ENCODE data around the gene NDUFAF8.

Gene NDUFAF8

GRCh38 chr17:81217491-81217890 lies 21.6 kb upstream of the NDUFAF8 start:
- Histone ChIP-seq H3K9ac (no peak overlapping the region), H3K27me3 (no peaks in the 10 kb centered on the region), H4K20me1 (peaks cover 0 to 61% (median 13%) of the 10 kb centered on the region in 11 experiments; a peak in 13 of 22 replicates), H3K36me3 (peaks cover 0 to 55% (median 38%) of the 10 kb centered on the region in 11 experiments; a peak in 20 of 22 replicates), H3K9me3 (replicated peaks in 1 of 11) (no peaks in the 10 kb centered on the region), H3K4me1 (peaks cover 14 to 20% (median 15%) of the 10 kb centered on the region in 10 experiments), H3K27ac (no peak overlapping the region), H3K4me3 (no peak overlapping the region), H3K4me2 (no peak overlapping the region)
- TF ChIP-seq Cebpa-rat (IDR thresholded peaks at IDR 0.05), result no peak

GRCh38 chr17:81218459-81218858 lies 20.7 kb upstream of the NDUFAF8 start:
- H3K9me3 ChIP-seq (replicated peaks in 1 of 11), result no peaks in the 10 kb centered on the region
- peaks cover 0 to 54% (median 38%) of the 10 kb centered on the region in 11 experiments; a peak in 20 of 22 replicates for H3K36me3 ChIP-seq
- TF ChIP-seq Cebpa-rat (IDR thresholded peaks at IDR 0.05), result no peak
- peaks cover 15 to 20% (median 18%) of the 10 kb centered on the region in 10 experiments for H3K4me1 ChIP-seq
- H4K20me1 ChIP-seq, result peaks cover 0 to 56% (median 13%) of the 10 kb centered on the region in 11 experiments; a peak in 13 of 22 replicates
- H3K27me3 ChIP-seq, result no peaks in the 10 kb centered on the region
- H3K27ac ChIP-seq, result no peak overlapping the region
- H3K9ac ChIP-seq, result peak overlapping the region in 2 of 11 experiments; percentile 13 to 29; a peak in 4 of 22 replicates
- no peak overlapping the region for H3K4me2 ChIP-seq
- no peak overlapping the region for H3K4me3 ChIP-seq

GRCh38 chr17:81218991-81219390 lies 20.1 kb upstream of the NDUFAF8 start:
- Histone ChIP-seq H3K4me3 (no peak overlapping the region), H3K4me2 (no peak overlapping the region), H3K36me3 (peaks cover 0 to 50% (median 38%) of the 10 kb centered on the region in 11 experiments; a peak in 20 of 22 replicates), H3K27me3 (no peaks in the 10 kb centered on the region), H4K20me1 (peaks cover 0 to 51% (median 12%) of the 10 kb centered on the region in 11 experiments; a peak in 13 of 22 replicates), H3K4me1 (peaks cover 19 to 25% (median 23%) of the 10 kb centered on the region in 10 experiments), H3K9me3 (replicated peaks in 1 of 11) (no peaks in the 10 kb centered on the region), H3K9ac (peak overlapping the region in 4 of 11 experiments; percentile 6 to 29 (median 14); a peak in 4 of 22 replicates), H3K27ac (no peak overlapping the region)
- TF ChIP-seq Cebpa-rat (IDR thresholded peaks at IDR 0.05), result no peak

- H3K4me2 ChIP-seq, result no peak overlapping the region
- H3K9me3 ChIP-seq (replicated peaks in 1 of 11), result no peaks in the 10 kb centered on the region
- no peaks in the 10 kb centered on the region for H3K27me3 ChIP-seq
- peaks cover 0 to 50% (median 38%) of the 10 kb centered on the region in 11 experiments; a peak in 20 of 22 replicates for H3K36me3 ChIP-seq
- no peak for TF ChIP-seq Cebpa-rat (IDR thresholded peaks at IDR 0.05)
- peaks cover 19 to 27% (median 25%) of the 10 kb centered on the region in 10 experiments for H3K4me1 ChIP-seq
- peak overlapping the region in 4 of 11 experiments; percentile 3 to 33 (median 21); a peak in 2 of 22 replicates for H3K9ac ChIP-seq
- H3K27ac ChIP-seq, result no peak overlapping the region
- peaks cover 0 to 49% (median 12%) of the 10 kb centered on the region in 11 experiments; a peak in 13 of 22 replicates for H4K20me1 ChIP-seq
- H3K4me3 ChIP-seq, result no peak overlapping the region
Measured at GRCh38 chr17:81219476-81220180, 19.5 kb upstream of the NDUFAF8 start.

GRCh38 chr17:81221371-81221841 lies 17.7 kb upstream of the NDUFAF8 start:
- H3K9ac ChIP-seq, result peak overlapping the region; percentile 5 to 90 (median 83); a peak in 19 of 22 replicates
- H3K4me2 ChIP-seq, result peak overlapping the region; percentile 97 to 100 (median 99)
- no peaks in the 10 kb centered on the region for H3K9me3 ChIP-seq (replicated peaks in 1 of 11)
- peak overlapping the region in 8 of 10 experiments; percentile 86 to 98 (median 94); a peak in 16 of 20 replicates for H3K4me3 ChIP-seq
- H3K4me1 ChIP-seq, result peaks cover 19 to 27% (median 25%) of the 10 kb centered on the region in 10 experiments
- H4K20me1 ChIP-seq, result peaks cover 0 to 43% (median 12%) of the 10 kb centered on the region in 11 experiments; a peak in 13 of 22 replicates
- H3K27me3 ChIP-seq, result no peaks in the 10 kb centered on the region
- no peak overlapping the region for H3K27ac ChIP-seq
- peaks cover 0 to 38% (median 34%) of the 10 kb centered on the region in 11 experiments; a peak in 20 of 22 replicates for H3K36me3 ChIP-seq
- TF ChIP-seq Cebpa-rat (IDR thresholded peaks at IDR 0.05), result no peak

- Histone ChIP-seq H3K4me2 (peak overlapping the region; percentile 97 to 100 (median 99)), H4K20me1 (peaks cover 0 to 36% (median 12%) of the 10 kb centered on the region in 11 experiments; a peak in 13 of 22 replicates), H3K4me3 (peak overlapping the region; percentile 86 to 98 (median 92)), H3K27me3 (no peaks in the 10 kb centered on the region), H3K27ac (peak overlapping the region; percentile 24 to 74 (median 66); a peak in 20 of 22 replicates), H3K9me3 (replicated peaks in 1 of 11) (peaks cover 0 to 6% (median 4%) of the 10 kb centered on the region in 11 experiments; a peak in 10 of 22 replicates), H3K9ac (peak overlapping the region; percentile 80 to 90 (median 83)), H3K4me1 (peaks cover 19 to 27% (median 25%) of the 10 kb centered on the region in 10 experiments), H3K36me3 (peaks cover 0 to 32% (median 27%) of the 10 kb centered on the region in 11 experiments; a peak in 20 of 22 replicates)
- TF ChIP-seq Cebpa-rat (IDR thresholded peaks at IDR 0.05), result no peak
Measured at GRCh38 chr17:81221842-81222619, 17.1 kb upstream of the NDUFAF8 start.

- H3K27me3 ChIP-seq, result no peaks in the 10 kb centered on the region
- H3K9ac ChIP-seq, result peak overlapping the region; percentile 80 to 90 (median 83)
- H4K20me1 ChIP-seq, result peaks cover 0 to 32% (median 12%) of the 10 kb centered on the region in 11 experiments; a peak in 13 of 22 replicates
- peaks cover 22 to 27% (median 25%) of the 10 kb centered on the region in 10 experiments for H3K4me1 ChIP-seq
- H3K27ac ChIP-seq, result peak overlapping the region; percentile 24 to 74 (median 66); a peak in 21 of 22 replicates
- H3K36me3 ChIP-seq, result peaks cover 0 to 27% (median 23%) of the 10 kb centered on the region in 11 experiments; a peak in 20 of 22 replicates
- peak overlapping the region; percentile 97 to 100 (median 99) for H3K4me2 ChIP-seq
- TF ChIP-seq Cebpa-rat (IDR thresholded peaks at IDR 0.05), result no peak
- H3K4me3 ChIP-seq, result peak overlapping the region; percentile 86 to 98 (median 92)
- H3K9me3 ChIP-seq (replicated peaks in 1 of 11), result peaks cover 0 to 9% (median 7%) of the 10 kb centered on the region in 11 experiments; a peak in 10 of 22 replicates
Measured at GRCh38 chr17:81222620-81222905, 16.6 kb upstream of the NDUFAF8 start.

Data from BLaER1 treated with 17β-estradiol and CSF1 and Interleukin-3, amounts not matched to agents 10 nM and 100 nM (cell line).